ENCODE results near the gene ANO1. TPM values are rescaled to one million over a fixed set of nuclear protein-coding genes. Genes with fewer than 3 reads are reported as not detected.

ANO1 gene
- total RNA-seq, 1 experiment from 2014 or later = 17.8 TPM

DNA sequence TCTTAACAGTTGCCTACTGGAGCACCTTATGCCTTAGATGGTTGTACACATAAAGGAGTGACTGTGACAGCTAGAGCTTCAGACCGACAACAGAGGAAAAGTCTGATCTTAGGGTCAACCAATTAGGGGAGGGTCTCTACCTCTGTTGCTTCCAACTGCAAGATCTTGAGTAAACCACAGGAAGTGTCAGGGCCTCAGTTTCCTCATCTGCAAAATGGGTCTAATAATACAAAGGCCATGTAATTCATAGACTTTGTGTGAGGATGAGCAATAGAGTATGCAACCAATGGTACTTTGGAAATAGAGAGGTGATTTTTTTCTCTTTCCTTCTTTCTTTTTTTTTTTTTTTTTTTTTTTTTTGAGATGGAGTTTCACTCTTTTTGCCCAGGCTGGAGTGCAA is 16.4 kb upstream of the ANO1 start:
- no peak overlapping the region for H3K27ac Mint-ChIP-seq (ENCODE audit: unreplicated experiment)
- no TSS peak for BruUV-seq (replicated peaks)
- H3K9me3 Mint-ChIP-seq (ENCODE audit: low read depth, unreplicated experiment) = peaks cover 3% of the 10 kb centered on the region
- no peak overlapping the region for H3K4me3 Mint-ChIP-seq (ENCODE audit: low read depth, unreplicated experiment)
- intact Hi-C loops (cut with micrococcal nuclease; ENCODE audit: unreplicated experiment) = no loop called here
- peaks cover 17% of the 10 kb centered on the region for H3K4me1 Mint-ChIP-seq (ENCODE audit: low read depth, unreplicated experiment)
- no peak for DNase-seq
- H3K27me3 Mint-ChIP-seq (ENCODE audit: unreplicated experiment) = no peaks in the 10 kb centered on the region
- CTCF ChIA-PET = interaction anchor here (0.6 kb wide), 1 partner anchor 101 kb away, joined by 3 read pairs; no protein-coding TSS in a partner anchor
- TF ChIP-seq, protein P1, sequence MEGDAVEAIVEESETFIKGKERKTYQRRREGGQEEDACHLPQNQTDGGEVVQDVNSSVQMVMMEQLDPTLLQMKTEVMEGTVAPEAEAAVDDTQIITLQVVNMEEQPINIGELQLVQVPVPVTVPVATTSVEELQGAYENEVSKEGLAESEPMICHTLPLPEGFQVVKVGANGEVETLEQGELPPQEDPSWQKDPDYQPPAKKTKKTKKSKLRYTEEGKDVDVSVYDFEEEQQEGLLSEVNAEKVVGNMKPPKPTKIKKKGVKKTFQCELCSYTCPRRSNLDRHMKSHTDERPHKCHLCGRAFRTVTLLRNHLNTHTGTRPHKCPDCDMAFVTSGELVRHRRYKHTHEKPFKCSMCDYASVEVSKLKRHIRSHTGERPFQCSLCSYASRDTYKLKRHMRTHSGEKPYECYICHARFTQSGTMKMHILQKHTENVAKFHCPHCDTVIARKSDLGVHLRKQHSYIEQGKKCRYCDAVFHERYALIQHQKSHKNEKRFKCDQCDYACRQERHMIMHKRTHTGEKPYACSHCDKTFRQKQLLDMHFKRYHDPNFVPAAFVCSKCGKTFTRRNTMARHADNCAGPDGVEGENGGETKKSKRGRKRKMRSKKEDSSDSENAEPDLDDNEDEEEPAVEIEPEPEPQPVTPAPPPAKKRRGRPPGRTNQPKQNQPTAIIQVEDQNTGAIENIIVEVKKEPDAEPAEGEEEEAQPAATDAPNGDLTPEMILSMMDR (IDR thresholded peaks at IDR 0.05; ENCODE audit: unreplicated experiment) = no peak
- no peaks in the 10 kb centered on the region for H3K36me3 Mint-ChIP-seq (ENCODE audit: insufficient read depth, unreplicated experiment)

DNA sequence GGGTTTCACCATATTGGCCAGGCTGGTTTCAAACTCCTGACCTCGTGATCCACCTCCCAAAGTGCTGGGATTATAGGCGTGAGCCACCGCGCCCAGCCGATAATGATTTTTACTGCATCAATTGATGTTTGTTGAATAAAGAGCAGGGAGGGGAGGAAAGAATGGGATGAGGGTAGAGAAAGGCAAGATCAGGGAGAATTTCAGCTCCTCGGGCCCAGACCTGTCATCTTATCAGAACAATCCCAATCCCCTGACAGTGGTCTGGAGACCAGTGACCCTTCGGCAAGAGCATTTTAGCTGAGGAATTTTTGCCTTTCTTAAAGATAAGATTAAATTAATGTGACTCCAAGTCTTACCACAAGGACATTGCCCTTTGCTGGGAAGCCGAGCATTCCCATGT is 15.0 kb upstream of the ANO1 start:
- TF ChIP-seq, protein P1 (IDR thresholded peaks at IDR 0.05; ENCODE audit: unreplicated experiment) = no peak
- peaks cover 27% of the 10 kb centered on the region for H3K4me1 Mint-ChIP-seq (ENCODE audit: low read depth, unreplicated experiment)
- peaks cover 4% of the 10 kb centered on the region for H3K36me3 Mint-ChIP-seq (ENCODE audit: insufficient read depth, unreplicated experiment)
- CTCF ChIA-PET = no interaction called here
- BruUV-seq (replicated peaks) = no TSS peak
- no peaks in the 10 kb centered on the region for H3K9me3 Mint-ChIP-seq (ENCODE audit: low read depth, unreplicated experiment)
- intact Hi-C loops (cut with micrococcal nuclease; ENCODE audit: unreplicated experiment) = no loop called here
- DNase-seq = no peak
- no peak overlapping the region for H3K4me3 Mint-ChIP-seq (ENCODE audit: low read depth, unreplicated experiment)
- H3K27ac Mint-ChIP-seq (ENCODE audit: unreplicated experiment) = no peak overlapping the region
- H3K27me3 Mint-ChIP-seq (ENCODE audit: unreplicated experiment) = no peaks in the 10 kb centered on the region

DNA sequence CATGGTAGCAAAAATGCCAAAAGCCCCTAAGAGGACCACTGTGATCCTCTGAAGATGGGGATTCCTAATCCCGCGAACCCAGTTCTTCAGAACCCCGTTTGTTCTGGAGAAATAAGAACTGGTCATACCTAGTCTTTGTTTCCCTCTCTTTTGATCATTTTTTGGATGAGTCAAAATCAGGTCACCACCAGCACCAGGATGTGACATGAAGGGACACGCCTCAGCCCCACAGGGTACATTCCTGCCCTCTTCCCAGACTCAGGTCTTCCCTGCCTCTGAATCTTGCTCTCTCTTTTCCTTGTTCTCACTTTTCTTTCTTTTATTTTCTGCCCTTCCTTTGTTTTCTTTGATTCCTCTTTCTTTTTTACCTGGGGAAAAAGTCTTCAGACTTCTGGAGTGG is 14.6 kb upstream of the ANO1 start:
- Mint-ChIP-seq H3K4me1 (ENCODE audit: low read depth, unreplicated experiment) (peaks cover 31% of the 10 kb centered on the region), H3K9me3 (ENCODE audit: low read depth, unreplicated experiment) (no peaks in the 10 kb centered on the region), H3K36me3 (ENCODE audit: insufficient read depth, unreplicated experiment) (peaks cover 7% of the 10 kb centered on the region), H3K27ac (ENCODE audit: unreplicated experiment) (no peak overlapping the region), H3K27me3 (ENCODE audit: unreplicated experiment) (no peaks in the 10 kb centered on the region), H3K4me3 (ENCODE audit: low read depth, unreplicated experiment) (no peak overlapping the region)
- CTCF ChIA-PET = no interaction called here
- BruUV-seq (replicated peaks) = no TSS peak
- intact Hi-C loops (cut with micrococcal nuclease; ENCODE audit: unreplicated experiment) = no loop called here
- TF ChIP-seq, protein P1 (IDR thresholded peaks at IDR 0.05; ENCODE audit: unreplicated experiment) = no peak
- no peak for DNase-seq

DNA sequence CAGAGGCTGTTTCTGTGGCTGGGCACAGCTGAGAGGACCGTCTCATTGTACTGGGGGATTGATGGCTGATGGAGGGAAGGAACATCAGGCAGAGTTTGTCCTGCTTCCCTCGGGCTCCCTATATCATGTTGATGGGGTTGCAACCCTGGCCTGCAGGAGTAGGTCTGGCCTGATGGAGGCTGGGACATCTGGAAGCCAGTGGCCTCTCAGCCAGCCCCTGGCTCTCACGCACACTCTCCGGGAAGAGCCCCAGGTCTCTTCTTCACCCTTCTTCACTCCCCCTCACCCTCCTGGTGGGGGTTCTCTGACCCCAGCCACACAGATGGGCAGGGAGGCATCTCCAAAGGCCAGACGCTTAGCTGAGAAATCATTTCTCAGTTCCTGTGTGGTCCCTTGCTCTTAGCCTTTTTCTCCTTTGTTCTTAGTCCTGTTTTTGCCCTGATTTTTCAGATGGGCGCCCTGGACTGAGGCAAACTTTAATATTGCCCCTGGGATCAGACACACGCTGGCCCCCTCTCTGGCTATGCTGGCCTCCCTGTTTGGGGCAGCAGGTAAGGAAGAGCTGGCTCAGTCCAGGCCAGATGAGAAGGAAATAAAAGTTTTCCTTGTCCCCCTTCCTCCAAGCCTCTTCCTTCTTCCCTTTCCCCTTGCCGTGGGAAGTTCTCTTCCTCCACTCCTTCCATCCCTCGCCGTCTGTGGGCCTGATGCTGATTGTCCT is 13.9 kb upstream of the ANO1 start:
- Mint-ChIP-seq H3K4me3 (ENCODE audit: low read depth, unreplicated experiment) (no peak overlapping the region), H3K36me3 (ENCODE audit: insufficient read depth, unreplicated experiment) (peaks cover 7% of the 10 kb centered on the region), H3K9me3 (ENCODE audit: low read depth, unreplicated experiment) (no peaks in the 10 kb centered on the region), H3K4me1 (ENCODE audit: low read depth, unreplicated experiment) (peaks cover 33% of the 10 kb centered on the region), H3K27me3 (ENCODE audit: unreplicated experiment) (no peaks in the 10 kb centered on the region), H3K27ac (ENCODE audit: unreplicated experiment) (no peak overlapping the region)
- CTCF ChIA-PET = no interaction called here
- intact Hi-C loops (cut with micrococcal nuclease; ENCODE audit: unreplicated experiment) = no loop called here
- DNase-seq = no peak
- TF ChIP-seq, protein P1 (IDR thresholded peaks at IDR 0.05; ENCODE audit: unreplicated experiment) = no peak
- no TSS peak for BruUV-seq (replicated peaks)
